ENCODE results near the gene ANKIB1. TPM values are rescaled to one million over a fixed set of nuclear protein-coding genes. Genes with fewer than 3 reads are reported as not detected.

The ANKIB1 gene
- total RNA-seq, 2 donors from 2014 or later: 33.3 to 37.1 TPM

DNA sequence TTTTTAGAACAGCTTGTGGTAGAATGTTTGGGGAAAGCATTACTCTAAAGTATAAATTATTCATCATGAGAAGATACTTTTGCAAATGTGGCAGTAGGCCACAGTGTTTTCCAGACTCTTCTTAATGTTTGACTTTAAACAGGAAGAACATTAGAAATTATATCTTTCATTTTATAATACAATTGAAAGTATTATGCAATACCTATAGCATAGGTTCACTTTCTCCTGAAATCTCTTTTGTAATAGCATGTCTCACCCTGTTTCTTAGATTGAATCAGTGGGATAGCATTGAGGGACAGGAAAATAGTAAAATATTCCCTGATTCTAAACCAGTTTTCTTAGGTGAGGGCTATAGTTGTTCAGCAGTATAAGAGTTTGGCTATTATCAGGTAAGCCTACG, 23.1 kb downstream of the ANKIB1 start:
- no peaks in the 10 kb centered on the region for H3K36me3 ChIP-seq
- TF ChIP-seq, protein P1, sequence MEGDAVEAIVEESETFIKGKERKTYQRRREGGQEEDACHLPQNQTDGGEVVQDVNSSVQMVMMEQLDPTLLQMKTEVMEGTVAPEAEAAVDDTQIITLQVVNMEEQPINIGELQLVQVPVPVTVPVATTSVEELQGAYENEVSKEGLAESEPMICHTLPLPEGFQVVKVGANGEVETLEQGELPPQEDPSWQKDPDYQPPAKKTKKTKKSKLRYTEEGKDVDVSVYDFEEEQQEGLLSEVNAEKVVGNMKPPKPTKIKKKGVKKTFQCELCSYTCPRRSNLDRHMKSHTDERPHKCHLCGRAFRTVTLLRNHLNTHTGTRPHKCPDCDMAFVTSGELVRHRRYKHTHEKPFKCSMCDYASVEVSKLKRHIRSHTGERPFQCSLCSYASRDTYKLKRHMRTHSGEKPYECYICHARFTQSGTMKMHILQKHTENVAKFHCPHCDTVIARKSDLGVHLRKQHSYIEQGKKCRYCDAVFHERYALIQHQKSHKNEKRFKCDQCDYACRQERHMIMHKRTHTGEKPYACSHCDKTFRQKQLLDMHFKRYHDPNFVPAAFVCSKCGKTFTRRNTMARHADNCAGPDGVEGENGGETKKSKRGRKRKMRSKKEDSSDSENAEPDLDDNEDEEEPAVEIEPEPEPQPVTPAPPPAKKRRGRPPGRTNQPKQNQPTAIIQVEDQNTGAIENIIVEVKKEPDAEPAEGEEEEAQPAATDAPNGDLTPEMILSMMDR (IDR thresholded peaks at IDR 0.05): no peak
- no peaks in the 10 kb centered on the region for H3K9me3 ChIP-seq
- ATAC-seq (ENCODE audit: insufficient number of reproducible peaks, low FRiP score, low read depth) (no peak), DNase-seq (ENCODE audit: low spot score) (no peak)
- no peak overlapping the region for H3K27ac ChIP-seq
- no peaks in the 10 kb centered on the region for H3K27me3 ChIP-seq (replicated peaks; ENCODE audit: insufficient read depth)
- no peaks in the 10 kb centered on the region for H3K4me1 ChIP-seq (ENCODE audit: control insufficient read depth in 1 of 2, low read depth in 2 of 2)
- H3K4me3 ChIP-seq: no peak overlapping the region

DNA sequence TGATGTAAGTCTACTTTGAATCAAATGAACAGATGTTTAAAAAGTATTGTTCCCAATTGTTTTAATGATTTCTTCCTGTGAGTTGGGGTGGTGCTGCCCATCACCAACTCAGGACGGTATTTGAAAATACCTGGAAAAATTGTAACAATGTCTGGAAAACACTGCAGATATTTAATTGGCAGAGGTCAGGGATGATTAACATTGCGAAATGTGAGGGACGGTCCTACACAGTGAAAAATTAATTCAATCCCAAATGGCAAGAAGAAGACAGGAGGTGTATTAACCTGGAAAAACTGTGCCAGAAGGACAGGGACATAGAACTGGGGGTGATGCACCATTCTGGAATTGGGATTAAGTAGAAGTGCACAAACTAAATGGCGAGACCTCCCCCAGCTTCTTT, 29.6 kb downstream of the ANKIB1 start:
- peaks cover 0 to 32% of the 10 kb centered on the region in 2 donors for H3K4me1 ChIP-seq (ENCODE audit: control insufficient read depth in 1 of 2, low read depth in 2 of 2)
- ATAC-seq (ENCODE audit: insufficient number of reproducible peaks, low FRiP score, low read depth) (no peak), DNase-seq (ENCODE audit: low spot score) (no peak)
- no peaks in the 10 kb centered on the region for H3K9me3 ChIP-seq
- no peaks in the 10 kb centered on the region for H3K36me3 ChIP-seq
- no peaks in the 10 kb centered on the region for H3K27me3 ChIP-seq (replicated peaks; ENCODE audit: insufficient read depth)
- no peak overlapping the region for H3K4me3 ChIP-seq
- TF ChIP-seq, protein P1 (IDR thresholded peaks at IDR 0.05): no peak
- H3K27ac ChIP-seq: no peak overlapping the region

DNA sequence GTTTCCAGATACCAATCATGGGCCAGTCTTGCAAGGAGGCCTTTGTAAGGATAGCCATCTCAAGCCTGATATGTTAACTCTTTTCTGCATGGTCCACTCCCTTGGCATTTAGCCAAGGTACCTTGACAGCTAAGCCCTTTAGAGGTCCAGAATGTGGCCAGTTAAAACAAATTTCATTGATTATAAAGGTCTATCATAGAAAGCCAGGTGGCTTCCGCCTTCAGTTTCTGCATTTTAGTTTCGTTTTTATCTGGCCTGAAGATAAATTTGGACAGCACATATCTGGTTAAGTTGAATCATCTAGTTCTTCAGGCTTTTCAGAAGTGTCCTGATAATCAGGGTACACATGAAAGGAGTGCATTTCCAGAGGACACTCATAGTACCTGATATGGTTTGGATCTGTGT, 30.7 kb downstream of the ANKIB1 start:
- Histone ChIP-seq H3K4me3 (no peak overlapping the region), H3K9me3 (no peaks in the 10 kb centered on the region), H3K27me3 (replicated peaks; ENCODE audit: insufficient read depth) (no peaks in the 10 kb centered on the region), H3K36me3 (no peaks in the 10 kb centered on the region), H3K4me1 (ENCODE audit: control insufficient read depth in 1 of 2, low read depth in 2 of 2) (peaks cover 0 to 34% of the 10 kb centered on the region in 2 donors), H3K27ac (no peak overlapping the region)
- TF ChIP-seq, protein P1 (IDR thresholded peaks at IDR 0.05): no peak
- DNase-seq (ENCODE audit: low spot score) (no peak), ATAC-seq (ENCODE audit: insufficient number of reproducible peaks, low FRiP score, low read depth) (no peak)

DNA sequence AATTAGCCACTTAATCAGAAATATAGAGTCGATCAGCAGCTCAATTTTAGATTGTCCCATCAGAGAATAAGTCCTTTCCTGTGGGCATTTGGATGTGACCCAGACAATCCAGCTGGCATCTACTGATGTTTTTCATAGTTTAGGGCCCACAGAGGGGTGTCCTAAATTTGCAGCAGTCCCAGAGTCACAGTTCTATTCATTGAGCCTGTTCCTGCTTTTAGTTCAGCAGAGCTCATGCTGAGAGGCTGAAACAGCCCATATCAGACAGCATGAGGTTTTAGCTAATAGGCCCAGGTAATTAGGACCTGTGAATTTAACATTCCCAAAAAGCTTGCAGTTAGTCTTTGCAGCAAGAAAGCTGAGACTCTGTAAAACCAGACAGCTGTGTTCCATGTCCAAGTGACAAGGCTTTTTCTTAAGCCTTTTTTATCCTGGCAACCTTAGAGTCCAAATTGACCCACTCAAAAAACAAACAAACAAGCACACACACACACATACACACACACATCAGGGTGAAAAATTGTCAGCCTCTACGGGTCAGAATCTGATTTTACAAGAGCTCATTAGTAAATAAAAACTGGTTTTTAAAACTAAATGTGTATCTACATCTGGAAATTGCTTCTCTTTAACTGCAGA, 33.7 kb downstream of the ANKIB1 start:
- Histone ChIP-seq H3K36me3 (no peaks in the 10 kb centered on the region), H3K9me3 (no peaks in the 10 kb centered on the region), H3K4me1 (ENCODE audit: control insufficient read depth in 1 of 2, low read depth in 2 of 2) (peaks cover 3 to 56% of the 10 kb centered on the region in 2 donors), H3K27ac (no peak overlapping the region), H3K4me3 (no peak overlapping the region), H3K27me3 (replicated peaks; ENCODE audit: insufficient read depth) (no peaks in the 10 kb centered on the region)
- ATAC-seq (ENCODE audit: insufficient number of reproducible peaks, low FRiP score, low read depth) (no peak), DNase-seq (ENCODE audit: low spot score) (no peak)
- TF ChIP-seq, protein P1 (IDR thresholded peaks at IDR 0.05): no peak

DNA sequence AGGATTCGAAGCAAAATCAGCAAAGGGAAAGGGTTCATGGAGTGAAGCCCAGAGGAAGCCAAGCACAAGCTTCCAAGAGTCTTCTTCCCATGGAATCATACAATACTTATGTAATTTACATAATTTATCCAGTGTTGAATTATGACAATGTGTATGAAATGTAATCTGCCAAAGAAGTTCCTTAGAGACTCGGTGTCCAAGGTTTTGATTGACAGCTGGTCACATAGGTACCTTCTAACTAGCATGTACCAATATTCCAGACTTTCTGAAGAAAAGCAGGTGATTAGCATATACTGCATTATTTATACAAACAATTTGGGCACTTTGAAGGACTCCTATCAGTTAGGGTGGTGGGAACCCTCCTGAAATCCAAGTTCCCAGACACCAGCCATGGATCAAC, 35.3 kb downstream of the ANKIB1 start:
- DNase-seq (ENCODE audit: low spot score) (no peak), ATAC-seq (ENCODE audit: insufficient number of reproducible peaks, low FRiP score, low read depth) (no peak)
- H3K27ac ChIP-seq: no peak overlapping the region
- no peaks in the 10 kb centered on the region for H3K36me3 ChIP-seq
- no peaks in the 10 kb centered on the region for H3K9me3 ChIP-seq
- H3K27me3 ChIP-seq (replicated peaks; ENCODE audit: insufficient read depth): no peaks in the 10 kb centered on the region
- no peak overlapping the region for H3K4me3 ChIP-seq
- H3K4me1 ChIP-seq (ENCODE audit: control insufficient read depth in 1 of 2, low read depth in 2 of 2): peaks cover 3 to 56% of the 10 kb centered on the region in 2 donors
- TF ChIP-seq, protein P1 (IDR thresholded peaks at IDR 0.05): no peak
